Gastroesophageal sphincter (tissue), 4 donors: ENCODE measurements around the gene DIP2C. TPM values are rescaled to one million over a fixed set of nuclear protein-coding genes. Genes with fewer than 3 reads are reported as not detected.
A peak's percentile ranks its signal among the peaks of the same experiment; 100 is the strongest.

Source experiments
- ATAC-seq: fragments of 150-250 bp; one replicate; pipeline ENCODE4 v1.9.1; 2016; ENCODE audit warnings: mild to moderate bottlenecking, moderate library complexity
- H3K27ac ChIP-seq, 4 donors: fragments of 200-600 bp; sonication (generic) in 3 of 4; 1 replicate in 3 of 4; 2 replicates in 1 of 4; pipeline ENCODE4 v1.5.1; 2016 to 2019
- H3K27me3 ChIP-seq: fragments of 200-600 bp; sonication (generic); one replicate; pipeline ENCODE4 v1.5.1; 2019
- H3K36me3 ChIP-seq, 2 donors: fragments of 200-600 bp; sonication (generic); one replicate each; pipeline ENCODE4 v1.5.1; 2019; ENCODE audit warnings: control low read depth in 1 of 2
- H3K4me1 ChIP-seq, 3 donors: fragments of 200-600 bp; sonication (generic); 1 replicate in 2 of 3; 2 replicates in 1 of 3; pipeline ENCODE4 v1.5.1; 2016 to 2019; ENCODE audit warnings: control low read depth in 2 of 3
- H3K4me3 ChIP-seq, 2 donors: fragments of 200-600 bp; sonication (generic); one replicate each; pipeline ENCODE4 v1.5.1; 2019; ENCODE audit warnings: mild to moderate bottlenecking in 1 of 2, moderate library complexity in 1 of 2
- H3K9me3 ChIP-seq, 3 donors: fragments of 200-600 bp; sonication (generic); one replicate each; pipeline ENCODE4 v1.5.1; 2017 to 2019; ENCODE audit warnings: control low read depth in 2 of 3
- CTCF ChIP-seq, 4 experiments: fragments of 200-600 bp in 2 of 4; fragments of 450-650 bp in 2 of 4; sonication (generic) in 1 of 4; IDR thresholded peaks; one replicate each; pipeline ENCODE4 v1.5.1; 2017 to 2019; ENCODE audit warnings: antibody characterized with exemption in 4 of 4, mild to moderate bottlenecking in 2 of 4, moderate library complexity in 2 of 4
- EP300 ChIP-seq: sonication (generic); formaldehyde crosslinking; IDR thresholded peaks from one replicate; pipeline ENCODE4 v1.6.1; 2017; ENCODE audit warnings: antibody characterized with exemption, mild to moderate bottlenecking
- POLR2A ChIP-seq, 2 donors: fragments of 450-650 bp; IDR thresholded peaks; one replicate each; pipeline ENCODE4 v1.6.1; 2017; ENCODE audit warnings: antibody characterized with exemption in 2 of 2, mild to moderate bottlenecking in 2 of 2, moderate library complexity in 1 of 2
- POLR2AphosphoS5 ChIP-seq: sonication (generic); formaldehyde crosslinking; IDR thresholded peaks from one replicate; pipeline ENCODE4 v1.6.1; 2017; ENCODE audit warnings: antibody characterized with exemption
- WGBS, 2 donors: methylation state at CpG; one replicate each; pipeline ENCODE4 v1.1.5; 2018; ENCODE audit warnings: low coverage in 1 of 2; 5-methylcytosine and 5-hydroxymethylcytosine counted together
- total RNA-seq, 4 donors: library from RNA; depleted of rRNA; stranded (reverse); fragments of >200 nt; gene quantifications; one replicate each; pipeline ENCODE4 v1.1.0, GENCODE V29; 2016

Gene DIP2C
- total RNA-seq, 4 donors from 2014 or later, result 40.8 to 73.8 (median 47.7) TPM

GRCh38 chr10:478471-479245 is 210.8 kb downstream of the DIP2C start:
- no peak for ATAC-seq
- TF ChIP-seq POLR2AphosphoS5 (no peak), CTCF (IDR thresholded peaks at IDR 0.05) (no peak), EP300 (no peak), POLR2A (IDR thresholded peaks at IDR 0.05) (no peak)
- Histone ChIP-seq H3K27ac (no peak overlapping the region), H3K4me3 (no peak overlapping the region), H3K9me3 (no peaks in the 10 kb centered on the region), H3K36me3 (peaks cover 0 to 16% of the 10 kb centered on the region in 2 donors), H3K4me1 (peaks cover 0 to 58% (median 0%) of the 10 kb centered on the region in 3 donors), H3K27me3 (no peaks in the 10 kb centered on the region)
- WGBS, 2 donors, result 89 to 91% methylated on average over 8 to 17 of the region's 21 CpGs

GRCh38 chr10:477620-478019 is 211.8 kb downstream of the DIP2C start:
- 98 to 100% methylated on average over 3 of the region's 3 CpGs for WGBS, 2 donors
- peaks cover 0 to 47% (median 0%) of the 10 kb centered on the region in 3 donors for H3K4me1 ChIP-seq
- H3K36me3 ChIP-seq, result peaks cover 0 to 6% of the 10 kb centered on the region in 2 donors
- no peak overlapping the region for H3K27ac ChIP-seq
- ATAC-seq, result no peak
- TF ChIP-seq EP300 (no peak), POLR2A (IDR thresholded peaks at IDR 0.05) (no peak), POLR2AphosphoS5 (no peak), CTCF (IDR thresholded peaks at IDR 0.05) (no peak)
- no peaks in the 10 kb centered on the region for H3K9me3 ChIP-seq
- no peak overlapping the region for H3K4me3 ChIP-seq
- no peaks in the 10 kb centered on the region for H3K27me3 ChIP-seq

- Histone ChIP-seq H3K4me3 (no peak overlapping the region), H3K36me3 (peaks cover 0 to 12% of the 10 kb centered on the region in 2 donors), H3K27me3 (no peaks in the 10 kb centered on the region), H3K4me1 (peaks cover 0 to 35% (median 0%) of the 10 kb centered on the region in 3 donors), H3K9me3 (no peaks in the 10 kb centered on the region), H3K27ac (peak overlapping the region in 3 of 4 donors; percentile 1 to 53 (median 27))
- ATAC-seq, result no peak
- TF ChIP-seq POLR2A (IDR thresholded peaks at IDR 0.05) (no peak), CTCF (IDR thresholded peaks at IDR 0.05) (no peak), POLR2AphosphoS5 (no peak), EP300 (no peak)
- 83% methylated on average over 1 of the region's 6 CpGs; no CpG with 5 or more reads in 1 of the 2 donors for WGBS, 2 donors
Measured at GRCh38 chr10:476455-476780, 213.1 kb downstream of the DIP2C start.

GRCh38 chr10:475709-476454 is 213.6 kb downstream of the DIP2C start:
- H3K4me3 ChIP-seq, result no peak overlapping the region
- H3K27ac ChIP-seq, result peak overlapping the region in 2 of 4 donors; percentile 27 to 53
- no peak for ATAC-seq
- 66 to 69% methylated on average over 9 to 11 of the region's 23 CpGs for WGBS, 2 donors
- peaks cover 0 to 30% (median 0%) of the 10 kb centered on the region in 3 donors for H3K4me1 ChIP-seq
- no peaks in the 10 kb centered on the region for H3K9me3 ChIP-seq
- H3K27me3 ChIP-seq, result no peaks in the 10 kb centered on the region
- H3K36me3 ChIP-seq, result peaks cover 0 to 18% of the 10 kb centered on the region in 2 donors
- TF ChIP-seq POLR2A (IDR thresholded peaks at IDR 0.05), result no peak
- TF ChIP-seq POLR2AphosphoS5, result no peak
- no peak for TF ChIP-seq EP300
- TF ChIP-seq CTCF (IDR thresholded peaks at IDR 0.05), result no peak
